Measurements from ENCODE around the gene CYS1.

Gene CYS1

GRCh38 chr2:10076511-10076910 lies 3.7 kb downstream of the CYS1 start:
- Histone ChIP-seq H3K9ac (ENCODE audit: low read length) (no peak overlapping the region), H3K36me3 (ENCODE audit: control insufficient read depth, insufficient read depth, low read length) (no peaks in the 10 kb centered on the region), H3K4me1 (ENCODE audit: control insufficient read depth, insufficient read depth, low read length) (peaks cover 5% of the 10 kb centered on the region), H3K27me3 (ENCODE audit: control insufficient read depth, insufficient read depth, low read length) (no peaks in the 10 kb centered on the region), H3K27ac (ENCODE audit: low read depth, low read length) (no peak overlapping the region), H3K4me3 (ENCODE audit: low read length) (no peak overlapping the region)

- Histone ChIP-seq H3K4me3 (ENCODE audit: low read length) (no peak overlapping the region), H3K36me3 (ENCODE audit: control insufficient read depth, insufficient read depth, low read length) (no peaks in the 10 kb centered on the region), H3K4me1 (ENCODE audit: control insufficient read depth, insufficient read depth, low read length) (peaks cover 3% of the 10 kb centered on the region), H3K27me3 (ENCODE audit: control insufficient read depth, insufficient read depth, low read length) (no peaks in the 10 kb centered on the region), H3K27ac (ENCODE audit: low read depth, low read length) (no peak overlapping the region), H3K9ac (ENCODE audit: low read length) (no peak overlapping the region)
Measured at GRCh38 chr2:10075571-10076209, 4.5 kb downstream of the CYS1 start.

GRCh38 chr2:10075101-10075500 lies 5.1 kb downstream of the CYS1 start:
- Histone ChIP-seq H3K4me1 (ENCODE audit: control insufficient read depth, insufficient read depth, low read length) (peaks cover 3% of the 10 kb centered on the region), H3K4me3 (ENCODE audit: low read length) (no peak overlapping the region), H3K27ac (ENCODE audit: low read depth, low read length) (no peak overlapping the region), H3K36me3 (ENCODE audit: control insufficient read depth, insufficient read depth, low read length) (no peaks in the 10 kb centered on the region), H3K9ac (ENCODE audit: low read length) (no peak overlapping the region), H3K27me3 (ENCODE audit: control insufficient read depth, insufficient read depth, low read length) (no peaks in the 10 kb centered on the region)

GRCh38 chr2:10073706-10074105 lies 6.5 kb downstream of the CYS1 start:
- H3K27me3 ChIP-seq (ENCODE audit: control insufficient read depth, insufficient read depth, low read length) = no peaks in the 10 kb centered on the region
- H3K27ac ChIP-seq (ENCODE audit: low read depth, low read length) = no peak overlapping the region
- no peak overlapping the region for H3K9ac ChIP-seq (ENCODE audit: low read length)
- H3K4me1 ChIP-seq (ENCODE audit: control insufficient read depth, insufficient read depth, low read length) = peaks cover 3% of the 10 kb centered on the region
- H3K4me3 ChIP-seq (ENCODE audit: low read length) = no peak overlapping the region
- no peaks in the 10 kb centered on the region for H3K36me3 ChIP-seq (ENCODE audit: control insufficient read depth, insufficient read depth, low read length)

- Histone ChIP-seq H3K27ac (ENCODE audit: low read depth, low read length) (no peak overlapping the region), H3K36me3 (ENCODE audit: control insufficient read depth, insufficient read depth, low read length) (no peaks in the 10 kb centered on the region), H3K27me3 (ENCODE audit: control insufficient read depth, insufficient read depth, low read length) (no peaks in the 10 kb centered on the region), H3K4me1 (ENCODE audit: control insufficient read depth, insufficient read depth, low read length) (no peaks in the 10 kb centered on the region), H3K4me3 (ENCODE audit: low read length) (no peak overlapping the region), H3K9ac (ENCODE audit: low read length) (no peak overlapping the region)
Measured at GRCh38 chr2:10072656-10073480, 7.3 kb downstream of the CYS1 start.

- Histone ChIP-seq H3K27ac (ENCODE audit: low read depth, low read length) (no peak overlapping the region), H3K27me3 (ENCODE audit: control insufficient read depth, insufficient read depth, low read length) (no peaks in the 10 kb centered on the region), H3K36me3 (ENCODE audit: control insufficient read depth, insufficient read depth, low read length) (no peaks in the 10 kb centered on the region), H3K9ac (ENCODE audit: low read length) (no peak overlapping the region), H3K4me3 (ENCODE audit: low read length) (no peak overlapping the region), H3K4me1 (ENCODE audit: control insufficient read depth, insufficient read depth, low read length) (no peaks in the 10 kb centered on the region)
Measured at GRCh38 chr2:10071595-10071994, 8.6 kb downstream of the CYS1 start.

- H3K27ac ChIP-seq (ENCODE audit: low read depth, low read length) = no peak overlapping the region
- H3K27me3 ChIP-seq (ENCODE audit: control insufficient read depth, insufficient read depth, low read length) = no peaks in the 10 kb centered on the region
- no peak overlapping the region for H3K4me3 ChIP-seq (ENCODE audit: low read length)
- H3K4me1 ChIP-seq (ENCODE audit: control insufficient read depth, insufficient read depth, low read length) = no peaks in the 10 kb centered on the region
- H3K9ac ChIP-seq (ENCODE audit: low read length) = no peak overlapping the region
- H3K36me3 ChIP-seq (ENCODE audit: control insufficient read depth, insufficient read depth, low read length) = no peaks in the 10 kb centered on the region
Measured at GRCh38 chr2:10071176-10071575, 9.0 kb downstream of the CYS1 start.

GRCh38 chr2:10067881-10068280 lies 12.3 kb downstream of the CYS1 start:
- Histone ChIP-seq H3K27ac (ENCODE audit: low read depth, low read length) (no peak overlapping the region), H3K9ac (ENCODE audit: low read length) (no peak overlapping the region), H3K4me3 (ENCODE audit: low read length) (no peak overlapping the region), H3K4me1 (ENCODE audit: control insufficient read depth, insufficient read depth, low read length) (no peaks in the 10 kb centered on the region), H3K36me3 (ENCODE audit: control insufficient read depth, insufficient read depth, low read length) (no peaks in the 10 kb centered on the region), H3K27me3 (ENCODE audit: control insufficient read depth, insufficient read depth, low read length) (no peaks in the 10 kb centered on the region)

- H3K4me3 ChIP-seq (ENCODE audit: low read length) = no peak overlapping the region
- H3K4me1 ChIP-seq (ENCODE audit: control insufficient read depth, insufficient read depth, low read length) = no peaks in the 10 kb centered on the region
- no peak overlapping the region for H3K9ac ChIP-seq (ENCODE audit: low read length)
- no peaks in the 10 kb centered on the region for H3K36me3 ChIP-seq (ENCODE audit: control insufficient read depth, insufficient read depth, low read length)
- H3K27me3 ChIP-seq (ENCODE audit: control insufficient read depth, insufficient read depth, low read length) = no peaks in the 10 kb centered on the region
- H3K27ac ChIP-seq (ENCODE audit: low read depth, low read length) = no peak overlapping the region
Measured at GRCh38 chr2:10067330-10067729, 12.9 kb downstream of the CYS1 start.

- Histone ChIP-seq H3K9ac (ENCODE audit: low read length) (no peak overlapping the region), H3K4me3 (ENCODE audit: low read length) (no peak overlapping the region), H3K4me1 (ENCODE audit: control insufficient read depth, insufficient read depth, low read length) (no peaks in the 10 kb centered on the region), H3K27ac (ENCODE audit: low read depth, low read length) (no peak overlapping the region), H3K27me3 (ENCODE audit: control insufficient read depth, insufficient read depth, low read length) (no peaks in the 10 kb centered on the region), H3K36me3 (ENCODE audit: control insufficient read depth, insufficient read depth, low read length) (no peaks in the 10 kb centered on the region)
Measured at GRCh38 chr2:10065773-10066055, 14.5 kb downstream of the CYS1 start.

GRCh38 chr2:10064932-10065772 lies 15.1 kb downstream of the CYS1 start:
- no peak overlapping the region for H3K9ac ChIP-seq (ENCODE audit: low read length)
- H3K27ac ChIP-seq (ENCODE audit: low read depth, low read length) = no peak overlapping the region
- no peaks in the 10 kb centered on the region for H3K36me3 ChIP-seq (ENCODE audit: control insufficient read depth, insufficient read depth, low read length)
- no peaks in the 10 kb centered on the region for H3K27me3 ChIP-seq (ENCODE audit: control insufficient read depth, insufficient read depth, low read length)
- no peak overlapping the region for H3K4me3 ChIP-seq (ENCODE audit: low read length)
- H3K4me1 ChIP-seq (ENCODE audit: control insufficient read depth, insufficient read depth, low read length) = no peaks in the 10 kb centered on the region

GRCh38 chr2:10063566-10063965 lies 16.6 kb downstream of the CYS1 start:
- Histone ChIP-seq H3K36me3 (ENCODE audit: control insufficient read depth, insufficient read depth, low read length) (no peaks in the 10 kb centered on the region), H3K9ac (ENCODE audit: low read length) (no peak overlapping the region), H3K27ac (ENCODE audit: low read depth, low read length) (no peak overlapping the region), H3K4me1 (ENCODE audit: control insufficient read depth, insufficient read depth, low read length) (no peaks in the 10 kb centered on the region), H3K4me3 (ENCODE audit: low read length) (no peak overlapping the region), H3K27me3 (ENCODE audit: control insufficient read depth, insufficient read depth, low read length) (no peaks in the 10 kb centered on the region)

Measured in rectal smooth muscle tissue (tissue), 1 donor.